GM12892 (cell line): ENCODE measurements around the gene TSPAN5.

Experiments
- POLR2A ChIP-seq: IDR thresholded peaks from 2 replicates; pipeline ENCODE4 v1.6.1; 2011; ENCODE audit warnings: low read depth, low read length, control low read depth
- POLR2AphosphoS5 ChIP-seq: IDR thresholded peaks from 2 replicates; pipeline ENCODE4 v1.6.1; 2011; ENCODE audit warnings: low read depth, low read length, control low read depth
- TAF1 ChIP-seq: IDR thresholded peaks from 2 replicates; pipeline ENCODE4 v1.6.1; 2011; ENCODE audit warnings: low read depth, mild to moderate bottlenecking, control low read depth, low read length, borderline replicate concordance

GRCh38 chr4:98539741-98540140, 118.7 kb downstream of the TSPAN5 start:
- TF ChIP-seq TAF1 (no peak), POLR2AphosphoS5 (no peak), POLR2A (no peak)
